Stimulated activated CD4-positive, alpha-beta T cell treated with anti-CD3 and anti-CD28 coated beads, Interleukin-4, amount 100 ng/mL, for 4 hours (primary cell): ENCODE results near the gene FNDC3A.
A peak's percentile ranks its signal among the peaks of the same experiment; 100 is the strongest.

ENCODE experiments used
- DNase-seq, 2 experiments: peaks; one replicate each; pipeline ENCODE4 v3.0.0-alpha.2; 2020

Gene FNDC3A

DNA sequence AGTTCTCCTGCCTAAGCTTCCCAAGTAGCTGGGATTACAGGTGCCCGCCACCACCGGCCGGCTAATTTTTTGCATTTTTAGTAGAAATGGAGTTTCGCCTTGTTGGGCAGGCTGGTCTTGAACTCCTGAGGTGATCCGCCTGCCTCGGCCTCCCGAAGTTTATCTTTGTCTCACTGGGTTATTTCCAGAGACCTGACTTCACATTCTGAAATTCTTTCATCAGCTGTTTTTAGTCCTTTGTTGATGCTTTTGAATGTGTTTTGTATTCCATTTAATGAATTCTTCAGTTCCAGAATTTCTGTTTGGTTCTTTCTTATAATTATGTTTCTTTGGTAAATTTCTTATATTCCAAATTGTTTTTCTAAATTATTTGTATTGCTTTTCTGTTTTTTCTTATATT lies 189.0 kb downstream of the FNDC3A start:
- no peak for DNase-seq

GRCh38 chr13:49165798-49166752 lies 190.4 kb downstream of the FNDC3A start:
- no peak for DNase-seq

GRCh38 chr13:49171359-49171758 lies 195.6 kb downstream of the FNDC3A start:
- DNase-seq, result no peak

DNA sequence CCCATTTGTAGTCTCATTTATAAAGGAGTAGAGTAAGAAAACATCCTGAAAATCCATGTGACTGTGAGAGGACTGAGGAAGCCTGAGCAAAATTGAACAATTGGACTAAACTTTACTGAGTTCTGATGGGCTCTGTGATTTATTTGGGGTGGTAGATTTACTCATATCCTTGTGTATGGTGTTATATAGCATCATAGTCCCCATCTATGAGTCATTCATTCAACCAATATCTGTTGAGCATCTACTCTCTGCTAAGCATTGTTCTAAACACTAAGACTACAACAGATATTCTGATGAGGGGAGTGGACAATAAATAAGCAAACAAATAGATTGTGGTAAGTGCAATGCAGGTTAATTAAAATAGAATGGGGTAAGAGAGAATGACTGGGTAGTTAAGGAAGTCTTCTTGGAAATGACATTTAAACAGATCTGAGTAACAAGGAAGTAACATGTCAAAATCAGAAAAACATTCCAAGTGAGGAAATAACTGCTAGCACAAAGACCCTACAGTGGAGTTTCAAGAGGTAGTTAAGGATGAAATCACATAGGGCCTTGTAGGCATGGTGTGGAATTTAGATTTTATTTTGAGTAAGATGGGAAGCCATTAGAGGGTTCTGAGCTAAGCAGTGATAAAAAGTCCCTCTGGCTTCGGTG lies 208.1 kb downstream of the FNDC3A start:
- no peak for DNase-seq

DNA sequence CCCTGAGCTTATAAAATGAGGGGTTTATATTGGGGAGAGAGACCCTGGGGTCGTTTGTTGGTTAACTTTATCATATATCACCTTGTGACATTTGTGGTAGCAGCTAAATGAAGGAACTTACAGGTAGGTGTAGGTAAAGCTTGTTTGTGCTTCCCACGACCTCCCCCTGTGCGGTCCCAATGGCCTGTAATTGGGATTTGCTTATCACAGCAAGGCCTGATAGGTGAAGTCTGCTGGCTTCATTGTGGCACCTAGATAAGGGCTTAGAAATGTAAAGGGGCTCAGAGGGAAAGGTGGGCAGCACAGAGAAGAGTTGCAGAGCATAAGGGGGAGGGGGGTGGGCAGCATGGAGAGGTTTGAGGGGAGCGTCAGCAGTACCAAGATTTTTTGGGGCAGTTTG lies 208.9 kb downstream of the FNDC3A start:
- DNase-seq, result no peak

DNA sequence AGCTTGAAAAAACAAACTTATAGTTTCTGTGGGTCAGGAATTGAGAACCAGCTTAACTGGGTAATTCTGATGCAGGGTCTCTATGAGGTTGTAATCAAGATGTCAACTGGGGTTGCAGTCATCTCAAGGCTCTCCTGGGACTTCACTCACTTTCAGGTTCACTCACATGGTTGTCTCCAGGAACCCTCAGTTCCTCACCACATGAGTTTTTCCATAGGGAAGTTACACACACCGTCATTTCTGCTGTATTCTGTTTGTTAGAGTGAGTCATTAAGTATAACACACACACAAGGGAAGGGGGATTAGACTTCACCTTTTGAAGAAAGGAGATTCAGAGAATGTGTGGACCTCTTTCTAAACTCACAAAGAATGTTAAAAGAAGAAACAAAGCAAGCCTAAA lies 209.6 kb downstream of the FNDC3A start:
- DNase-seq, result no peak

- no peak for DNase-seq
These were observed 215.2 kb downstream of the FNDC3A start for GRCh38 chr13:49190901-49191300.

DNA sequence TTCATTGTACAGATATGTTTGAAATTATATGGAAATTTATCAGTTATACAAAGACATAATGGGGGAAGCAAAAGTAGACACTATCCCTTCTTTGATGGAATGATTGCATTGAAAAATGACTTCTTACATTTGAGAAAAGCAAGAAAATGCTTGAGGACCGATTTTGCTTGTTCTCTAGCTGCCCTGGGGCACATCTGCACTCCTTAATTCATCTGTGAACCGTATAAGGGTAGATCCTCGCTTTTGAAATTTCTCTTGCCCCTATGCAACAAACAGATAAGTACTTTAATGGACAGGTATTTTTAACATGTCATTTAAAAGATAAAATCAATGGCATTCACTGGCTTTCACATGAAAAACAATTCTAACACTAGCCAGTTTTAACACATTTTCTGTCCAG lies 230.9 kb downstream of the FNDC3A start:
- DNase-seq, result no peak

DNA sequence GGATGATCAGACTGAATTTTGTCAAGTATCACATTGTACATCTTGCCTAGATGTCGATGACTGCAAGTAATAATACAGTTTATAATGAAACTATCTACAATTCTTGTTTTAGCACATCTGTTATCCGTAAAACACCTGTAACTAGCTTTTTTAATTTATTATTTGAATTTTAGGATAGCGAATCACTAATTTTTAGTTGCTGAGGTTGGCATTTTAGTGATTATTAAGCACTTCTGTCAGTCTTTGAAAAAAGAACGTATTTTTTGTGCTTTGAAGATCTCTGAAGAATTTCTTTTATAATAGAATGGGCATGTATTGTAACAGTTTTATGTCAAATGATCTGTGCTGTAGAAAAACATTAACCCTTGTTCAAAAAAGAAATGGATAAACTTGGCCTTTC lies 232.9 kb downstream of the FNDC3A start:
- DNase-seq, result no peak

DNA sequence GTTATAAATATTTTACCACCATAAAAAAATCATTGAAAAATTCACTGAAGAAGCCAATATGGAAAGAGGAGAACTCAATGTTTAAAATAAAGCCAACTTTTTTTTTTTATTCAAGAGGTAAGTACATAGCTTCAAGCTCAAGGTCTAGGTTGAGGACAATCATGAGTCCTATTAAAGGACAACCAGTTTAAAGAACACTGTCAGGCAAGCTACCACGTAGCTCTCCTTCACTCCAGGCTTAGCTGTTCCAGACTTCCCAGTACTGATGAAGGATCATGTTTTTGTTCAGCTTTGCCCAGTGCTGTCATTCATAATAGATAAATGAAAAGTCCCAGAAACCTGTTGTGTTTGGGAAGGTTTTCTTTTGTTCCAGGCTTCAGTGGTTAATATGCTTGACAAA lies 234.4 kb downstream of the FNDC3A start:
- DNase-seq, result no peak

GRCh38 chr13:49210669-49211068 lies 235.0 kb downstream of the FNDC3A start:
- DNase-seq, result no peak

- DNase-seq, result no peak
These were observed 237.8 kb downstream of the FNDC3A start for GRCh38 chr13:49213539-49213938.

DNA sequence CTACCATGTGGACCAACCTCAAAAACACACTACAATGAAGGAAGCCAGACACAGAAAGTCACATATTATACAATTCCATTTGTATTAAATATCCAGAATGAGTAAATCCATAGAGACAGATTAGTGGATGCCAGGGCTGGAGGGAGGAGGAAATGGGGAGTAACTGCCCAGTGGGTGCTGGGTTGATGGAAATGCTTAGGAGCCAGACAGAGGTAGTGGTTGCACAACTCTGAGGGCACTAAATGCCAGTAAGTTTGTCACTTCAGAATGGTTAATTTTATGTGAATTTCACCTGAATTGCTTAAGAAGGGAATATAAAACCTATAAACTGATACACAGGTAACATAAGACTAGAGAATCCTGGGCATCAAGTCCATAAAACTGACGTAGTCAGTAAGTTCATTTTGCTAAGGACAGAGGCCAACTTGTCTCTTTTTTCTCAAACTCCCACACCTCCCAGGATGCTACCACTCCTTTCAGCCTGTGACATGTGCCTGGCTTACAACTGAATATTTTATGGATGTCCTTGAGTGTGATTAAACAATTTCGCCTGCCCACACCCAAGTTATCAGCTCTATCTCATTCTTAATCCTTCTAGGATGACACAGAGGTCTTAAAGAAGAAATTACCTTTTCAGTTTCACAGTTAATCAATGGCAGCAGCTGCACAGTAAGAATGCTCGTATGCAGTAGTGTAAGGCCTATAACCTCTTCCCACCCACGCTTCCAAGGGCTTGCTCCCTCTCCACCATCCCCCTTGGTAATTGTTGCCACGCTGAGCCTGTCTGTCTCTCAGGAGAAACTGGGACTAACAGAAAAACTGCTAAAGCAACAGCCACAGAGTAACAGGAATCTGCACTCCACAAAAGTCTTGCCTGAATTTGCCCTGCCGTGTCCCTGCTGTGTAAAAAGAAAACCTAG lies 238.5 kb downstream of the FNDC3A start:
- DNase-seq, result no peak

- peak; percentile 34 to 50 for DNase-seq
These were observed 239.2 kb downstream of the FNDC3A start for GRCh38 chr13:49214917-49215376.

- DNase-seq, result no peak
These were observed 240.6 kb downstream of the FNDC3A start for GRCh38 chr13:49216334-49216733.

- no peak for DNase-seq
These were observed 242.3 kb downstream of the FNDC3A start for GRCh38 chr13:49217962-49218492.

- DNase-seq, result no peak
These were observed 242.9 kb downstream of the FNDC3A start for GRCh38 chr13:49218493-49219051.

GRCh38 chr13:49219647-49220035 lies 243.9 kb downstream of the FNDC3A start:
- DNase-seq, result no peak

GRCh38 chr13:49220036-49220855 lies 244.5 kb downstream of the FNDC3A start, which contains the start of gene MLNR:
Gene MLNR (plus strand): TSS chr13:49220338. CDS start chr13:49220338, 0 bp downstream.
- DNase-seq, result peak; percentile 14 to 15

DNA sequence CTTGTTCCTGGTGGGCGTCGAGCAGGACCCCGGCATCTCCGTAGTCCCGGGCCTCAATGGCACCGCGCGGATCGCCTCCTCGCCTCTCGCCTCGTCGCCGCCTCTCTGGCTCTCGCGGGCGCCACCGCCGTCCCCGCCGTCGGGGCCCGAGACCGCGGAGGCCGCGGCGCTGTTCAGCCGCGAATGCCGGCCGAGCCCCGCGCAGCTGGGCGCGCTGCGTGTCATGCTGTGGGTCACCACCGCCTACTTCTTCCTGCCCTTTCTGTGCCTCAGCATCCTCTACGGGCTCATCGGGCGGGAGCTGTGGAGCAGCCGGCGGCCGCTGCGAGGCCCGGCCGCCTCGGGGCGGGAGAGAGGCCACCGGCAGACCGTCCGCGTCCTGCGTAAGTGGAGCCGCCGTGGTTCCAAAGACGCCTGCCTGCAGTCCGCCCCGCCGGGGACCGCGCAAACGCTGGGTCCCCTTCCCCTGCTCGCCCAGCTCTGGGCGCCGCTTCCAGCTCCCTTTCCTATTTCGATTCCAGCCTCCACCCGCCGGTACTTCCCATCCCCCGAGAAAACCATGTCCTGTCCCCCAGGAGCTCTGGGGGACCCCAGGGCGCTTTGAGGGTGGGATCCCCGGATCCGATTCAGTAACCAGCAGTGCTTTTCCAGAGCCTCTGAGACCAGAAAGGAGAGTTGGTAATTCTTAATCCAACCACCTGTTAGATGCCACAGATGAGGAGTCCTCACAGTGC lies 245.3 kb downstream of the FNDC3A start:
- DNase-seq, result no peak

DNA sequence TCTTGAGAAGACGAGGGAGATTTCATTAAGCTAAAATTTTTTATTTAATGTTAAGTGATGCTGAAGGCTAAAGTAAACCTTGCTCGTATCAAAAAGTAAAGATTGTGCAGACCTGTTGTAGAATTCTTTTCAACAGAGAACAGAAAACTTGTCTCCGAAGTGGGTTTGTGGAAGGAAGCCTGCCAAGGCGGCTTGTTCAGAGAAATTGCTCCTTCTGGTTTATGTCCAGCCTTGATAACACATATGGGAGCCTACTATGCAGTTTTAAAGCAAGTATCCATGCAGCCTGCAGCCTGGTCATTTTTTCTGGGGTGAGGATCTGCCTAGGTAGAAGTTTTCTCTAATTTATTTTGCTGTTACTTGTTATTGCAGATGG lies 245.9 kb downstream of the FNDC3A start:
- DNase-seq, result no peak
